Subcutaneous abdominal adipose tissue (tissue), 5 donors: ENCODE measurements around the gene KLK11.
A peak's percentile ranks its signal among the peaks of the same experiment; 100 is the strongest.

Experiments
- H3K27ac ChIP-seq: one replicate; pipeline ENCODE4 v1.7.0; 2013; ENCODE audit warnings: low read depth, mild to moderate bottlenecking, inconsistent platforms, low read length, moderate library complexity
- H3K27me3 ChIP-seq, 5 donors: one replicate each; pipeline ENCODE4 v1.7.0; 2013; ENCODE audit warnings: low read length in 5 of 5, inconsistent platforms in 1 of 5; ENCODE audit not compliant: control insufficient read depth in 5 of 5, insufficient read depth in 4 of 5
- H3K36me3 ChIP-seq, 5 donors: one replicate each; pipeline ENCODE4 v1.7.0; 2013; ENCODE audit warnings: low read length in 5 of 5; ENCODE audit not compliant: control insufficient read depth in 5 of 5, insufficient read depth in 5 of 5
- H3K4me1 ChIP-seq, 5 donors: one replicate each; pipeline ENCODE4 v1.7.0; 2013; ENCODE audit warnings: low read length in 5 of 5, mild to moderate bottlenecking in 3 of 5, moderate library complexity in 1 of 5; ENCODE audit not compliant: control insufficient read depth in 5 of 5, insufficient read depth in 5 of 5
- H3K4me3 ChIP-seq, 5 donors: one replicate each; pipeline ENCODE4 v1.7.0; 2013; ENCODE audit warnings: low read length in 5 of 5, low read depth in 1 of 5
- H3K9ac ChIP-seq, 5 donors: one replicate each; pipeline ENCODE4 v1.7.0; 2013; ENCODE audit warnings: low read length in 5 of 5, mild to moderate bottlenecking in 4 of 5, moderate library complexity in 3 of 5
- H3K9me3 ChIP-seq, 5 donors: one replicate each; pipeline ENCODE4 v1.7.0; 2013; ENCODE audit warnings: low read length in 5 of 5; ENCODE audit not compliant: control insufficient read depth in 5 of 5
- donor health status: healthy.
- donor health status: healthy.
- donor health status: healthy.
- donor health status: healthy.
- donor health status: healthy.

KLK11 gene

GRCh38 chr19:51020988-51021651, 5.3 kb downstream of the KLK11 start:
- Histone ChIP-seq H3K27ac (no peak overlapping the region), H3K27me3 (peaks cover 36 to 68% (median 50%) of the 10 kb centered on the region in 5 donors), H3K9me3 (no peaks in the 10 kb centered on the region), H3K4me1 (peaks cover 0 to 25% (median 20%) of the 10 kb centered on the region in 5 donors), H3K9ac (no peak overlapping the region), H3K4me3 (no peak overlapping the region), H3K36me3 (no peaks in the 10 kb centered on the region)

- Histone ChIP-seq H3K9ac (no peak within 1 kb of the TSS), H3K4me3 (peak within 1 kb of the TSS in 2 of 5 donors; percentile 18 to 50), H3K27ac (no peak within 1 kb of the TSS)
These were observed 6.9 kb downstream of the KLK11 start, which contains the start of gene KLK10 for GRCh38 chr19:51019544-51019925. KLK10 (minus strand) TSS chr19:51019709; CDS start chr19:51019130, 579 bp downstream.

GRCh38 chr19:51018745-51019543, 7.5 kb downstream of the KLK11 start:
- Histone ChIP-seq H3K36me3 (no peaks in the 10 kb centered on the region), H3K9me3 (no peaks in the 10 kb centered on the region), H3K4me1 (peaks cover 0 to 25% (median 20%) of the 10 kb centered on the region in 5 donors), H3K27ac (no peak overlapping the region), H3K9ac (no peak overlapping the region), H3K27me3 (peaks cover 39 to 67% (median 54%) of the 10 kb centered on the region in 5 donors), H3K4me3 (peak overlapping the region in 2 of 5 donors; percentile 18 to 50)

More at GRCh38 chr19:51019544-51019925, 6.9 kb downstream of the KLK11 start, which contains the start of gene KLK10:
- H3K36me3 ChIP-seq = no peaks in the 10 kb centered on the region
- H3K27me3 ChIP-seq = peaks cover 36 to 67% (median 54%) of the 10 kb centered on the region in 5 donors
- H3K9me3 ChIP-seq = no peaks in the 10 kb centered on the region
- H3K4me1 ChIP-seq = peaks cover 0 to 25% (median 20%) of the 10 kb centered on the region in 5 donors

- H3K9me3 ChIP-seq = no peaks in the 10 kb centered on the region
- no peaks in the 10 kb centered on the region for H3K36me3 ChIP-seq
- no peak overlapping the region for H3K9ac ChIP-seq
- no peak overlapping the region for H3K27ac ChIP-seq
- H3K4me3 ChIP-seq = peak overlapping the region in 3 of 5 donors; percentile 34 to 54 (median 42)
- peaks cover 36 to 63% (median 49%) of the 10 kb centered on the region in 5 donors for H3K27me3 ChIP-seq
- peaks cover 0 to 25% (median 20%) of the 10 kb centered on the region in 5 donors for H3K4me1 ChIP-seq
These were observed 9.4 kb downstream of the KLK11 start for GRCh38 chr19:51016798-51017683.

GRCh38 chr19:51015691-51016267, 10.6 kb downstream of the KLK11 start:
- peaks cover 0 to 25% (median 16%) of the 10 kb centered on the region in 5 donors for H3K4me1 ChIP-seq
- H3K9me3 ChIP-seq = no peaks in the 10 kb centered on the region
- peaks cover 36 to 67% (median 50%) of the 10 kb centered on the region in 5 donors for H3K27me3 ChIP-seq
- H3K4me3 ChIP-seq = no peak overlapping the region
- H3K9ac ChIP-seq = no peak overlapping the region
- no peak overlapping the region for H3K27ac ChIP-seq
- H3K36me3 ChIP-seq = no peaks in the 10 kb centered on the region

- Histone ChIP-seq H3K4me1 (peaks cover 0 to 15% (median 13%) of the 10 kb centered on the region in 5 donors), H3K27me3 (peaks cover 26 to 60% (median 53%) of the 10 kb centered on the region in 5 donors), H3K9me3 (no peaks in the 10 kb centered on the region), H3K27ac (no peak overlapping the region), H3K36me3 (no peaks in the 10 kb centered on the region), H3K4me3 (no peak overlapping the region), H3K9ac (no peak overlapping the region)
These were observed 12.2 kb downstream of the KLK11 start for GRCh38 chr19:51014242-51014641.

GRCh38 chr19:51012661-51013190, 13.7 kb downstream of the KLK11 start:
- H3K9me3 ChIP-seq = no peaks in the 10 kb centered on the region
- H3K4me3 ChIP-seq = no peak overlapping the region
- H3K27ac ChIP-seq = no peak overlapping the region
- peaks cover 22 to 55% (median 51%) of the 10 kb centered on the region in 5 donors for H3K27me3 ChIP-seq
- peaks cover 0 to 10% (median 8%) of the 10 kb centered on the region in 5 donors for H3K4me1 ChIP-seq
- no peak overlapping the region for H3K9ac ChIP-seq
- no peaks in the 10 kb centered on the region for H3K36me3 ChIP-seq

GRCh38 chr19:51010066-51010795, 16.2 kb downstream of the KLK11 start:
- no peaks in the 10 kb centered on the region for H3K9me3 ChIP-seq
- no peak overlapping the region for H3K27ac ChIP-seq
- H3K4me1 ChIP-seq = no peaks in the 10 kb centered on the region
- no peak overlapping the region for H3K4me3 ChIP-seq
- H3K36me3 ChIP-seq = no peaks in the 10 kb centered on the region
- H3K9ac ChIP-seq = no peak overlapping the region
- peaks cover 17 to 44% (median 42%) of the 10 kb centered on the region in 5 donors for H3K27me3 ChIP-seq
